Measurements from ENCODE around the gene BRCC3.

DNA sequence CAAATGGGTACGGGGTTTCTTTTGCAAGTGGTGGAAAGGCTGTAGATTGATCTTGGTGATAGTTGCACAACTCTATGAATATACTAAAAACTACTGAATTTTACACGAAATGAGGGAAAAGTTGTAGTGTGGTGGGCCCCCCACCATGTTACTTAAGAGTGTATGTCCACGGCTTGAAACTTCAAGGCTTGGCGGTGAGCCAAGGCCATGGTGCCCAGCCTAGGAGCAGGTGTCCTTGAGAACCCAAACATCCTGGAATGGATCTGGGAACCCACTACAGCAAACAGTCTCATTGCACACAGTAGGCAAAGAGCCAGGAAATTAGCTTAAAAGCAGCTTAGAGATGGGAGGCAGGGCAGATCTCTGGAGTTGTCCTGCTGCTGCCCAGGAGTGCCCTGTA, 62.9 kb downstream of the BRCC3 start:
- TF ChIP-seq POLR2AphosphoS5 (IDR thresholded peaks at IDR 0.05; ENCODE audit: low read depth, low read length) (no peak), JUND (IDR thresholded peaks at IDR 0.05) (no peak), FOSL1 (IDR thresholded peaks at IDR 0.05; ENCODE audit: low read depth) (no peak)
- TF ChIP-seq, protein P1, sequence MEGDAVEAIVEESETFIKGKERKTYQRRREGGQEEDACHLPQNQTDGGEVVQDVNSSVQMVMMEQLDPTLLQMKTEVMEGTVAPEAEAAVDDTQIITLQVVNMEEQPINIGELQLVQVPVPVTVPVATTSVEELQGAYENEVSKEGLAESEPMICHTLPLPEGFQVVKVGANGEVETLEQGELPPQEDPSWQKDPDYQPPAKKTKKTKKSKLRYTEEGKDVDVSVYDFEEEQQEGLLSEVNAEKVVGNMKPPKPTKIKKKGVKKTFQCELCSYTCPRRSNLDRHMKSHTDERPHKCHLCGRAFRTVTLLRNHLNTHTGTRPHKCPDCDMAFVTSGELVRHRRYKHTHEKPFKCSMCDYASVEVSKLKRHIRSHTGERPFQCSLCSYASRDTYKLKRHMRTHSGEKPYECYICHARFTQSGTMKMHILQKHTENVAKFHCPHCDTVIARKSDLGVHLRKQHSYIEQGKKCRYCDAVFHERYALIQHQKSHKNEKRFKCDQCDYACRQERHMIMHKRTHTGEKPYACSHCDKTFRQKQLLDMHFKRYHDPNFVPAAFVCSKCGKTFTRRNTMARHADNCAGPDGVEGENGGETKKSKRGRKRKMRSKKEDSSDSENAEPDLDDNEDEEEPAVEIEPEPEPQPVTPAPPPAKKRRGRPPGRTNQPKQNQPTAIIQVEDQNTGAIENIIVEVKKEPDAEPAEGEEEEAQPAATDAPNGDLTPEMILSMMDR (IDR thresholded peaks at IDR 0.05 in 2 of 3, conservative IDR thresholded peaks at IDR 0.05 in 1 of 3; ENCODE audit: borderline replicate concordance in 1 of 3, insufficient read depth in 1 of 3, low read depth in 2 of 3, low read length in 2 of 3): no peak
